SK-N-SH (cell line): ENCODE results near the gene KCTD21. TPM values are rescaled to one million over a fixed set of nuclear protein-coding genes. Genes with fewer than 3 reads are reported as not detected.

ENCODE experiments used
- CTCF ChIA-PET: fragments of 300-600, 350-600 bp; formaldehyde crosslinking; extraction: SDS; loops from one replicate; lab custom pipeline; 2021; lab: Yijun Ruan, JAX
- POLR2A ChIA-PET: fragments of 350-600 bp; sonication (Branson Sonifier 250); formaldehyde crosslinking; extraction: SDS; loops from one replicate; lab custom pipeline; 2020; ENCODE audit warnings: antibody characterized with exemption, inconsistent platforms; lab: Yijun Ruan, JAX
- DNase-seq: peaks from one replicate; pipeline ENCODE4 v3.0.0; 2012
- H2AFZ ChIP-seq: fragments of 200-600 bp; sonication (generic); 2 replicates; pipeline ENCODE4 v1.8.1; 2016; ENCODE audit warnings: antibody characterized with exemption, mild to moderate bottlenecking, low read depth
- H3F3A ChIP-seq: fragments of 200-600 bp; sonication (generic); replicated peaks from 2 replicates; pipeline ENCODE3; 2016; ENCODE audit warnings: antibody characterized with exemption, mild to moderate bottlenecking; ENCODE audit not compliant: insufficient read depth
- H3K27ac ChIP-seq, 2 experiments: fragments of 200-500 bp in 1 of 2; fragments of 200-600 bp in 1 of 2; sonication (Bioruptor generic) in 1 of 2; sonication (generic), shearing (Covaris generic) in 1 of 2; 2 replicates each; pipeline versions ENCODE4 v1.5.1 to v1.6.1; 2014 to 2016; ENCODE audit warnings: low read depth in 2 of 2, inconsistent platforms in 1 of 2, low read length in 1 of 2, mild to moderate bottlenecking in 1 of 2, mixed read lengths in 1 of 2
- H3K27me3 ChIP-seq: fragments of 200-600 bp; sonication (generic), shearing (Covaris generic); 2 replicates; pipeline ENCODE4 v1.6.1; 2016; ENCODE audit warnings: mixed run types; ENCODE audit not compliant: insufficient read depth
- H3K36me3 ChIP-seq, 2 experiments: fragments of 200-500 bp in 1 of 2; fragments of 200-600 bp in 1 of 2; sonication (Bioruptor generic) in 1 of 2; sonication (generic) in 1 of 2; replicated peaks in 1 of 2; 2 replicates each; pipeline versions ENCODE3 to v1.5.1; 2014 to 2016; ENCODE audit warnings: low read length in 1 of 2, mild to moderate bottlenecking in 1 of 2; ENCODE audit not compliant: insufficient read depth in 2 of 2, control insufficient read depth in 1 of 2
- H3K4me1 ChIP-seq, 2 experiments: fragments of 200-500 bp in 1 of 2; fragments of 200-600 bp in 1 of 2; sonication (Bioruptor generic) in 1 of 2; sonication (generic), shearing (Covaris generic) in 1 of 2; 2 replicates each; pipeline versions ENCODE4 v1.5.1 to v1.6.1; 2014 to 2016; ENCODE audit warnings: low read depth in 1 of 2, low read length in 1 of 2, mixed run types in 1 of 2; ENCODE audit not compliant: insufficient read depth in 2 of 2, control insufficient read depth in 1 of 2
- H3K4me2 ChIP-seq: fragments of 200-600 bp; sonication (generic), shearing (Covaris generic); 2 replicates; pipeline ENCODE4 v1.6.1; 2017; ENCODE audit warnings: mixed run types
- H3K4me3 ChIP-seq, 2 experiments: fragments of 200-500 bp in 1 of 2; fragments of 200-600 bp in 1 of 2; sonication (Bioruptor generic) in 1 of 2; sonication (generic), shearing (Covaris generic) in 1 of 2; 2 replicates each; pipeline versions ENCODE4 v1.5.1 to v1.8.1; 2014 to 2016; ENCODE audit warnings: low read depth in 2 of 2, inconsistent platforms in 1 of 2, low read length in 1 of 2, mild to moderate bottlenecking in 1 of 2, mixed read lengths in 1 of 2, moderate library complexity in 1 of 2
- H3K79me2 ChIP-seq: fragments of 200-600 bp; sonication (generic); 2 replicates; pipeline ENCODE4 v1.8.1; 2017; ENCODE audit warnings: mild to moderate bottlenecking; ENCODE audit not compliant: insufficient read depth
- H3K9ac ChIP-seq: fragments of 200-600 bp; sonication (generic); 2 replicates; pipeline ENCODE4 v1.6.1; 2017; ENCODE audit warnings: mixed run types
- H3K9me2 ChIP-seq: fragments of 200-600 bp; sonication (generic); 2 replicates; pipeline ENCODE4 v1.6.1; 2017; ENCODE audit warnings: mixed run types
- H3K9me3 ChIP-seq: fragments of 200-600 bp; sonication (generic); 2 replicates; pipeline ENCODE4 v1.6.1; 2017; ENCODE audit warnings: mixed run types, mild to moderate bottlenecking, moderate library complexity
- H4K20me1 ChIP-seq: fragments of 200-600 bp; sonication (generic); 2 replicates; pipeline ENCODE4 v1.6.1; 2017; ENCODE audit warnings: mild to moderate bottlenecking, mixed run types; ENCODE audit not compliant: insufficient read depth
- ELF1 ChIP-seq: IDR thresholded peaks from 2 replicates; pipeline ENCODE4 v1.4.0; 2012
- EP300 ChIP-seq, 2 experiments: IDR thresholded peaks; 2 replicates each; pipeline versions ENCODE4 v1.4.0 to v1.6.1; 2012; ENCODE audit warnings: borderline replicate concordance in 1 of 2, low read depth in 1 of 2, low read length in 1 of 2
- FOXJ3 ChIP-seq: sonication (generic); formaldehyde crosslinking; IDR thresholded peaks from 2 replicates; pipeline ENCODE4 v1.5.1; 2020; ENCODE audit warnings: mild to moderate bottlenecking, missing genetic modification reagents
- GATA2 ChIP-seq: sonication (generic); formaldehyde crosslinking; IDR thresholded peaks from 2 replicates; pipeline ENCODE4 v1.5.0; 2020; ENCODE audit warnings: mild to moderate bottlenecking, missing genetic modification reagents
- IRF3 ChIP-seq: fragments of 150-350 bp; IDR thresholded peaks from 2 replicates; pipeline ENCODE4 v1.6.1; 2016; ENCODE audit warnings: mild to moderate bottlenecking, low read depth, low read length
- MXI1 ChIP-seq: IDR thresholded peaks from 2 replicates; pipeline ENCODE4 v1.6.1; 2012; ENCODE audit warnings: mild to moderate bottlenecking, low read depth, low read length, improper control_type of control experiment
- NFIC ChIP-seq: IDR thresholded peaks from 2 replicates; pipeline ENCODE4 v1.4.0; 2012; ENCODE audit warnings: borderline replicate concordance
- PBX3 ChIP-seq: IDR thresholded peaks from 2 replicates; pipeline ENCODE4; 2012
- RAD21 ChIP-seq: IDR thresholded peaks from 2 replicates; pipeline ENCODE4 v1.6.1; 2012; ENCODE audit warnings: mild to moderate bottlenecking, low read length
- RCOR1 ChIP-seq: fragments of 150-350 bp; IDR thresholded peaks from 2 replicates; pipeline ENCODE4 v1.6.1; 2017; ENCODE audit warnings: antibody characterized with exemption, low read length
- RFX5 ChIP-seq: IDR thresholded peaks from 2 replicates; pipeline ENCODE4 v1.6.1; 2012; ENCODE audit warnings: mild to moderate bottlenecking, improper control_type of control experiment, low read length
- RXRA ChIP-seq: IDR thresholded peaks from 2 replicates; pipeline ENCODE4 v1.4.0; 2012; ENCODE audit warnings: low read depth, mild to moderate bottlenecking, borderline replicate concordance
- SIN3A ChIP-seq: IDR thresholded peaks from 2 replicates; pipeline ENCODE4 v1.6.1; 2012; ENCODE audit warnings: low read depth, mild to moderate bottlenecking, low read length, moderate library complexity, borderline replicate concordance
- SMC3 ChIP-seq: IDR thresholded peaks from 2 replicates; pipeline ENCODE4 v1.6.1; 2012; ENCODE audit warnings: low read depth, low read length, improper control_type of control experiment
- TAF1 ChIP-seq: IDR thresholded peaks from 2 replicates; pipeline ENCODE4 v1.6.1; 2012; ENCODE audit warnings: low read depth, mild to moderate bottlenecking, low read length, moderate library complexity, borderline replicate concordance
- TEAD4 ChIP-seq: IDR thresholded peaks from 2 replicates; pipeline ENCODE4 v1.4.0; 2012; ENCODE audit warnings: mild to moderate bottlenecking, borderline replicate concordance; ENCODE audit not compliant: insufficient read depth
- USF1 ChIP-seq: IDR thresholded peaks from 2 replicates; pipeline ENCODE4 v1.4.0; 2012; ENCODE audit warnings: low read depth, borderline replicate concordance
- WGBS: methylation state at CpG from one replicate; pipeline ENCODE4 v1.1.6; 2017; ENCODE audit warnings: low lambda C conversion rate; 5-methylcytosine and 5-hydroxymethylcytosine counted together
- polyA plus RNA-seq, 3 experiments: library from polyadenylated mRNA; depleted of rRNA; stranded (reverse); fragments of >200 nt; gene quantifications; 2 replicates each; pipeline ENCODE4 v1.2.3, GENCODE V29; 2012
- TF ChIP-seq, protein P1 (sequence below): fragments of 150-350 bp; IDR thresholded peaks from 2 replicates; pipeline ENCODE4 v1.6.1; 2017; ENCODE audit warnings: antibody characterized with exemption, low read length, low read depth, borderline replicate concordance
- TF ChIP-seq, protein P2 (sequence below): IDR thresholded peaks from 2 replicates; pipeline ENCODE4 v1.4.0; 2012; ENCODE audit warnings: low read depth

The KCTD21 gene
- polyA plus RNA-seq, 1 of the 3 experiments (the other 2 are of a cell fraction), result 5.0 TPM

GRCh38 chr11:78205691-78206090 is 17.3 kb upstream of the KCTD21 start:
- Histone ChIP-seq H3K36me3 (peaks cover 3 to 25% of the 10 kb centered on the region in 2 experiments), H3K27me3 (no peaks in the 10 kb centered on the region), H3K27ac (no peak overlapping the region), H3K9ac (no peak overlapping the region), H2AFZ (no peak overlapping the region), H3F3A (no peaks in the 10 kb centered on the region), H3K4me1 (peaks cover 0 to 29% of the 10 kb centered on the region in 2 experiments; a peak in 1 of 4 replicates), H3K4me3 (no peak overlapping the region), H4K20me1 (no peaks in the 10 kb centered on the region), H3K79me2 (no peaks in the 10 kb centered on the region), H3K9me3 (no peaks in the 10 kb centered on the region), H3K4me2 (no peak overlapping the region)
- ChIA-PET POLR2A (interaction anchor here (0.6 kb wide), 1 partner anchor 17 kb away, joined by 3 read pairs; the partner anchor contains the start of gene KCTD21), CTCF (interaction anchor here (1.2 to 1.8 kb wide), 2 partner anchors 23 to 66 kb away, joined by 5 to 8 read pairs; partner anchors contain the start of gene ALG8)
- no peak for DNase-seq
- WGBS, result 100% methylated on average over 6 of the region's 7 CpGs
- TF ChIP-seq SMC3 (no peak), NFIC (no peak), RAD21 (no peak), RCOR1 (no peak), EP300 (IDR thresholded peaks at IDR 0.05; ENCODE audit: borderline replicate concordance in 1 of 2, low read depth in 1 of 2, low read length in 1 of 2) (no peak), GATA2 (CRISPR knock-in tag) (no peak)
- TF ChIP-seq, protein P1, sequence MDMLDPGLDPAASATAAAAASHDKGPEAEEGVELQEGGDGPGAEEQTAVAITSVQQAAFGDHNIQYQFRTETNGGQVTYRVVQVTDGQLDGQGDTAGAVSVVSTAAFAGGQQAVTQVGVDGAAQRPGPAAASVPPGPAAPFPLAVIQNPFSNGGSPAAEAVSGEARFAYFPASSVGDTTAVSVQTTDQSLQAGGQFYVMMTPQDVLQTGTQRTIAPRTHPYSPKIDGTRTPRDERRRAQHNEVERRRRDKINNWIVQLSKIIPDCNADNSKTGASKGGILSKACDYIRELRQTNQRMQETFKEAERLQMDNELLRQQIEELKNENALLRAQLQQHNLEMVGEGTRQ, result no peak
- TF ChIP-seq, protein P2, sequence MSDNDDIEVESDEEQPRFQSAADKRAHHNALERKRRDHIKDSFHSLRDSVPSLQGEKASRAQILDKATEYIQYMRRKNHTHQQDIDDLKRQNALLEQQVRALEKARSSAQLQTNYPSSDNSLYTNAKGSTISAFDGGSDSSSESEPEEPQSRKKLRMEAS, result no peak
- TF ChIP-seq, all 33 proteins: peak for 0
- no peaks in the 10 kb centered on the region for H3K9me2 ChIP-seq

DNA sequence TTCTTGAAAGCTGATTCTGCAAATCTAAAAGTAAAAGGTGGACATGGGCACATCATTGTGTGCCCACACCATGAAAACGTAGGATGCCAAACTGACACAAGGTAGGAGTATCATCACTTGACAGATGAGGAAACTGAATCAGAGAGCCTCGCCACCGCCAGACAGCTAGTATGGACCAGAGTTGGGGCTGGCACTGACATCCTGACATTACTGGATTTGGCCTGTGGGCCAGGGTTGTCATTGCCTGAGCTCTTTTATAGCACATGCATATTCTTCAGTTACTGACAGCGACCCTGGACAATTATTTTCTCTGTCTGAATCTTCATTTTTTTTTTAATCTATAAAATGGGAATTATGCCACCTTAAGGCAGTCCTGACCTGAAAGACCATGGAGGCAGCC is 16.8 kb upstream of the KCTD21 start:
- Histone ChIP-seq H3K9ac (no peak overlapping the region), H3K4me1 (peaks cover 0 to 29% of the 10 kb centered on the region in 2 experiments; a peak in 1 of 4 replicates), H3F3A (no peaks in the 10 kb centered on the region), H3K9me2 (no peaks in the 10 kb centered on the region), H3K27ac (no peak overlapping the region), H3K36me3 (peaks cover 0 to 25% of the 10 kb centered on the region in 2 experiments), H2AFZ (no peak overlapping the region), H4K20me1 (no peaks in the 10 kb centered on the region), H3K9me3 (no peaks in the 10 kb centered on the region), H3K4me2 (no peak overlapping the region), H3K27me3 (no peaks in the 10 kb centered on the region), H3K4me3 (no peak overlapping the region), H3K79me2 (no peaks in the 10 kb centered on the region)
- CTCF ChIA-PET, result interaction anchor here (1.2 kb wide), 1 partner anchor 66 kb away, joined by 5 read pairs; the partner anchor contains the start of gene ALG8
- TF ChIP-seq, protein P1, result no peak
- TF ChIP-seq RCOR1, result no peak
- TF ChIP-seq MXI1, result no peak
- no peak for TF ChIP-seq TAF1
- no peak for TF ChIP-seq PBX3
- TF ChIP-seq RXRA, result no peak
- TF ChIP-seq USF1, result no peak
- no peak for TF ChIP-seq TEAD4
- TF ChIP-seq ELF1, result no peak
- TF ChIP-seq SIN3A, result no peak
- TF ChIP-seq FOXJ3, result no peak
- no peak for TF ChIP-seq IRF3
- no peak for TF ChIP-seq RFX5
- TF ChIP-seq EP300 (IDR thresholded peaks at IDR 0.05; ENCODE audit: borderline replicate concordance in 1 of 2, low read depth in 1 of 2, low read length in 1 of 2), result no peak
- DNase-seq, result no peak
- POLR2A ChIA-PET, result no interaction called here
- WGBS, result 93% methylated on average over 4 of the region's 4 CpGs
